Measurements from ENCODE around the gene ST3GAL4.

- TF ChIP-seq, protein P1, sequence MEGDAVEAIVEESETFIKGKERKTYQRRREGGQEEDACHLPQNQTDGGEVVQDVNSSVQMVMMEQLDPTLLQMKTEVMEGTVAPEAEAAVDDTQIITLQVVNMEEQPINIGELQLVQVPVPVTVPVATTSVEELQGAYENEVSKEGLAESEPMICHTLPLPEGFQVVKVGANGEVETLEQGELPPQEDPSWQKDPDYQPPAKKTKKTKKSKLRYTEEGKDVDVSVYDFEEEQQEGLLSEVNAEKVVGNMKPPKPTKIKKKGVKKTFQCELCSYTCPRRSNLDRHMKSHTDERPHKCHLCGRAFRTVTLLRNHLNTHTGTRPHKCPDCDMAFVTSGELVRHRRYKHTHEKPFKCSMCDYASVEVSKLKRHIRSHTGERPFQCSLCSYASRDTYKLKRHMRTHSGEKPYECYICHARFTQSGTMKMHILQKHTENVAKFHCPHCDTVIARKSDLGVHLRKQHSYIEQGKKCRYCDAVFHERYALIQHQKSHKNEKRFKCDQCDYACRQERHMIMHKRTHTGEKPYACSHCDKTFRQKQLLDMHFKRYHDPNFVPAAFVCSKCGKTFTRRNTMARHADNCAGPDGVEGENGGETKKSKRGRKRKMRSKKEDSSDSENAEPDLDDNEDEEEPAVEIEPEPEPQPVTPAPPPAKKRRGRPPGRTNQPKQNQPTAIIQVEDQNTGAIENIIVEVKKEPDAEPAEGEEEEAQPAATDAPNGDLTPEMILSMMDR (IDR thresholded peaks at IDR 0.05): no peak
- TF ChIP-seq POLR2AphosphoS5 (IDR thresholded peaks at IDR 0.05): no peak
- no peak for TF ChIP-seq POLR2A (IDR thresholded peaks at IDR 0.05)
Measured at GRCh38 chr11:126371595-126371994, 16.1 kb downstream of the ST3GAL4 start.
